ENCODE data around the gene CCDC158.
A peak's percentile ranks its signal among the peaks of the same experiment; 100 is the strongest.
"Not testable (repeated sequence)": the region's sequence is repeated elsewhere in the genome, so short reads cannot be mapped to it uniquely, and the experiment has no call there.

CCDC158 gene

DNA sequence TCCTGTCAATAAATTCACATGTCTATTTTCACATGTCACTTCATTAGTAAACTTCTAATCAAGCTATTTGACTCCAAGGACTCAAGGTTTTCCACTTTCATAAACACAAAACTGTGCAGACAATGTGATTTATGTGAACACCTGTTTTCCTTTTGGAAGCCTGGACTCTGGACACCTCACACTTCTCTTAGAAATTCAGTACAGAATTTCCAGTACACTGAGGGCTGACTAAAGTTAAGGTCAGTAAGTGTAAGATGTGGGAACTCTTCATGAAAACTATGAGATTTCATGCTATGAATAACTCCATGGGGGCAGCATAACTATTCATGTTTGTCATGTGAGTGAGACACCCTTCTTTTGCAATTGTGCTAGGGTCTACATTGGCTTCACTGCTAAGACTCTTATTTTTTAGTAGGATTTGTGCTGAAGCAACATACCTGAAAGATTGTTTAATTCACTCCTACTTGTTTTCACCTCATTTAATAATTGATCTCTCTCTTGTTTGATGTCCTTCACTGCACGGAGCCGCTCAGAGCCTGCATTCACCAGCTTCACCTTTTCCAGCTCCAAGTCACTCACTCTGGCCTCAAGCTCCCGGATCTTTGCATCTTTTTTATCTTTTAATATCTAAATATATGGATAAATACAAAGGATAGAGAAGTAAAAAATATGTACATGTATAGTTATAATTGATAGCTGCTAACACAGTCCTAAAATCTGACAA, 59.1 kb downstream of the CCDC158 start:
- TF ChIP-seq, protein P1, sequence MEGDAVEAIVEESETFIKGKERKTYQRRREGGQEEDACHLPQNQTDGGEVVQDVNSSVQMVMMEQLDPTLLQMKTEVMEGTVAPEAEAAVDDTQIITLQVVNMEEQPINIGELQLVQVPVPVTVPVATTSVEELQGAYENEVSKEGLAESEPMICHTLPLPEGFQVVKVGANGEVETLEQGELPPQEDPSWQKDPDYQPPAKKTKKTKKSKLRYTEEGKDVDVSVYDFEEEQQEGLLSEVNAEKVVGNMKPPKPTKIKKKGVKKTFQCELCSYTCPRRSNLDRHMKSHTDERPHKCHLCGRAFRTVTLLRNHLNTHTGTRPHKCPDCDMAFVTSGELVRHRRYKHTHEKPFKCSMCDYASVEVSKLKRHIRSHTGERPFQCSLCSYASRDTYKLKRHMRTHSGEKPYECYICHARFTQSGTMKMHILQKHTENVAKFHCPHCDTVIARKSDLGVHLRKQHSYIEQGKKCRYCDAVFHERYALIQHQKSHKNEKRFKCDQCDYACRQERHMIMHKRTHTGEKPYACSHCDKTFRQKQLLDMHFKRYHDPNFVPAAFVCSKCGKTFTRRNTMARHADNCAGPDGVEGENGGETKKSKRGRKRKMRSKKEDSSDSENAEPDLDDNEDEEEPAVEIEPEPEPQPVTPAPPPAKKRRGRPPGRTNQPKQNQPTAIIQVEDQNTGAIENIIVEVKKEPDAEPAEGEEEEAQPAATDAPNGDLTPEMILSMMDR (conservative IDR thresholded peaks at IDR 0.05; ENCODE audit: low read depth, low read length): no peak
- H3K4me3 ChIP-seq (ENCODE audit: low read length): no peak overlapping the region
- no peak for DNase-seq (ENCODE audit: low read depth)

DNA sequence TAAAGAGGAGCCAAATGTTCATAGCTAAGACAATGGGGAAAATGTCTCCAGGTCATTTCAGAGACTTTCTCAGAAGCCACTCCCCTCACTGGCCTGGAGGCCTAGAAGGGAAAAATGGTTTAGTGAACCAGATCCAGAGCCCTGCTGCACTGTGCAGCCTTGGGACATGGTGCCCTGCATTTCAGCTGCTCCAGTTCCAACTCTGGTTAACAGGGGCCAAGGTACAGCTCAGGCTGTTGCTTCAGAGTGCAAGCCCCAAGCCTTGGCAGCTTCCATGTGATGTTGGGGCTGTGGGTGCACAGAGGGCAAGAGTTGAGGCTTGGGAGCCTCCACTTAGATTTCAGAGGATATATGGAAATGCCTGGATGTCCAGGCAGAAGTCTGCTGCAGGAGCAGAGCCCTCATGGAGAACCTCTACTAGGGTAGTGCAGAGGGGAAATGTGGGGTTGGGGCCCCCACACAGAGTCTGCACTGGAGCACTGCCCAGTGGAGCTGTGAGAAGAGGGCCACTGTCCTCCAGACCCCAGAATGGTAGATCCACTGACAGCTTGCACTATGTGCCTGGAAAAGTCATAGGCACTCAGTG, 61.0 kb downstream of the CCDC158 start:
- not testable (repeated sequence) for H3K4me3 ChIP-seq (ENCODE audit: low read length)

DNA sequence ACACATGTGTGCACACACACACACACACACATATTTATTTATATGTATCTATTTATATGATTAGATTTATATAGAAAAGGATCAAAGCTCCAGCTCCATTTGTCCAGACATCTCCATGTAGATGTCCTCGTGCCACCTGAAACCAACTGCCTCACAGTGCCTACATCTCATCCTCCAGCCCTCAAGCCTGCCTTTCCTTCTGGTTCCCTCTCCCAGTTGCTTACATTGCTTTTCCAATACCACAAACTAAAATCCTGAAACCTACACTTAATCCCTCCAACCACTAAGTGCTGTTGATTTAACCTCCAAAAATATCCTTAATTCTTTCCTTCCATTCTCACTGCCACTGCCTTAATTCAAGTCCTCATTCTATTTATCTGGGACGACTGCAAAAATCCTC, 63.0 kb downstream of the CCDC158 start:
- TF ChIP-seq, protein P1 (conservative IDR thresholded peaks at IDR 0.05; ENCODE audit: low read depth, low read length): no peak
- H3K4me3 ChIP-seq (ENCODE audit: low read length): no peak overlapping the region
- no peak for DNase-seq (ENCODE audit: low read depth)

More for the DNA sequence above, 61.0 kb downstream of the CCDC158 start:
- DNase-seq (ENCODE audit: low read depth): not testable (repeated sequence)

DNA sequence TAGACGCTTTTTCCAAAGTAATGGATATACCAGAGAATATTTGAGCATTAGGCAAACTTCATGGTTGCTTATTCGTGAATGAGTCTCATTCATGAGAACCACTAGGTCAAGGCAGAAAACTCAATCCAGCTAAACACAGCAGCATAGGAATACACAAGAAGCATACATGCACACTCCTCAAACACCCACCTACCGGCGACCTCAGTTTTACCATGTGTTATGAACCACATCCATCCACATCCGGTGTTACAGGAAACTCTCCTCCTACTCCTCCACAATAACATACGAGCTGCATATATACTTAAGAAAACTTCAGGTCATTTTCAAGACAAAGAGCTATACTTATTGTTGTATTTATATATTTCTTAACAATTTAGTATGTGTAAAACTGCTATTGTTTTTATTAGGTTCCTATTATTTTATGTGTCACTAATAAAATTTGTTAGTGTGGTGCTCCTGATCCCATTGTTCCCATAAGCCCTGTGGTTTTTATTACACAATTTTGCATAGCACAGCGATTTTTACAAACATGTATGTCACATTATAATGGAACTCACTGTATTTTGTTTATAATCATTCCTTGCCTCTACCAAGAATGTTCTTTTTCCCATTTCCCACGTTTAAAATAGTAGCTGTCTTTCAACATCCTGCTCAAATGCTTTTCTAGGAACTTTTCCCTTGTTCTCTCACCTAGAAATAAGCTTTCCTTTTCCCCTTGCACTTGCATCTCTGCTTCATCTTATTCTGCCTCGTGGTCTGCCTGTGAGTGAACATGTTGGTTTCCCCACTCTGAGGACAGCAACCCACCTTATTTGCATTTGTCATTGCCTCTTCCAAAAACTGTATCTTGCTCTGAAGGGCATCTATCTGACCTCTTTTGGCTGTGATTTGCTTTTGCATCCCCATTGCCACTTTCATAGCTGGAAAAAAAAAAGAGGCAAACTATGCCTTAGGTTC, 66.1 kb downstream of the CCDC158 start:
- H3K4me3 ChIP-seq (ENCODE audit: low read length): no peak overlapping the region
- DNase-seq (ENCODE audit: low read depth): no peak
- TF ChIP-seq, protein P1 (conservative IDR thresholded peaks at IDR 0.05; ENCODE audit: low read depth, low read length): no peak

DNA sequence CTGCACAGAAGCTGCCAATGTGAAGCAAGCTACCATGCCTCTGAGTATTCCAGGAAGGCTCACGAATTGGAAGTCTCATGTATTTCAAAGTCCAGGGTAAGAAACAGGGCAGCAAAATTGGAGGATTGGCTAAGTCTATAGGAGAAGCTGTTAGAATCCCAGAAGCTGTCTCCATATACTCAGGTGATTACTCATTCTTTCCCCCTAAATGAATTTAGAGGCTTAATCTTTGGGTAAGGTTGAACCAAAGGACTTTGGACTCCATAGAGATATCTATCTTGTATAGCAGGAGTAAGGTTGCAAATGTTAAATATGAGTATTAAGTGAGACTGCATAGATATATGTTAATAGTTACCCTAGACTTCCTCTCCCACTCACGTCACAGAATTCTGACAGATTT, 78.1 kb downstream of the CCDC158 start:
- no peak overlapping the region for H3K4me3 ChIP-seq (ENCODE audit: low read length)
- TF ChIP-seq, protein P1 (conservative IDR thresholded peaks at IDR 0.05; ENCODE audit: low read depth, low read length): no peak

DNA sequence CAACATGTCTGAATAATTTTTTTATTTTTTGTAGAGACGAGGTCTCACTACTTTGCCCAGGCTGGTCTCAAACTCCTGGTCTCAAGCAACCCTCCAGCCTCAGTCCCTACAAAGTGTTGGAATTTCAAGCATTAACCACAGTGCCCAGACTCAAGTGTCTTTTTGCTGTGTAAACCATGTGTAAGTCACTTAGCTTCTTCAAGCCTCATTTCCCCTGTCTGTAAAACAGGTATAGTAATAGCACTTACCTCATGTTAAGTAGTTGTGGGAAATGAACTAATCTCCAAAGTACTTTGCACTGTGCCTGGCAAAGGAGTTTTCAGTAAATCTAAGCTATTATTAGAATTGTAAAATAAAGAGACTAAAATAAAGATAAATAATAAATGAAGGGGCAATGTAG, 78.8 kb downstream of the CCDC158 start:
- no peak for DNase-seq (ENCODE audit: low read depth)
- H3K4me3 ChIP-seq (ENCODE audit: low read length): no peak overlapping the region
- TF ChIP-seq, protein P1 (conservative IDR thresholded peaks at IDR 0.05; ENCODE audit: low read depth, low read length): no peak

More for the DNA sequence above, 78.1 kb downstream of the CCDC158 start:
- no peak for DNase-seq (ENCODE audit: low read depth)

DNA sequence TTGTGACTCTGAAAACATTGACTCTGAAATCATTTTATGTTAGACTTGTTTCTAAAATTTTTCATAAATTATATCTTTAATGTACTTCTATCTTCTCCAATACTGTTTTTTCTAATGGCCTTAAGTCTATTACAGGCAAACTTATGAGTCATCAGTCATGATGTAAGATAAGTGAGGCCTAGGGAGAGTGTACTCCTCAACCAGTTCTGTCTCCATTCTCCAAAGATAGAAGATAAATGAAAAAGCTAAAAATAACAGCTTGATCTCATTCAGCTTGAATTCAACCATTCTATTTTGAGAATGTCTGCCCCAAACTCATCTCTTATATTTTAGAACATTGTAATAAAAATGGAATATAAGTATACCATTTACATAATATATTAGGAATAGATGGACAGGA, 79.9 kb downstream of the CCDC158 start:
- TF ChIP-seq, protein P1 (conservative IDR thresholded peaks at IDR 0.05; ENCODE audit: low read depth, low read length): no peak
- peak; percentile 24 for DNase-seq (ENCODE audit: low read depth)
- no peak overlapping the region for H3K4me3 ChIP-seq (ENCODE audit: low read length)

Data from retinal pigment epithelial cell (primary cell).